Astrocyte of the cerebellum (primary cell): ENCODE measurements around the gene EFNB3.

ENCODE experiments used
- DNase-seq: peaks from one replicate; pipeline ENCODE4 v3.0.0-alpha.2; 2011; ENCODE audit warnings: low read depth
- H3K4me3 ChIP-seq: 2 replicates; pipeline ENCODE4 v1.5.1; 2011; ENCODE audit warnings: mild to moderate bottlenecking, low read depth, low read length, moderate library complexity
- CTCF ChIP-seq: IDR thresholded peaks from 2 replicates; pipeline ENCODE4 v1.5.1; 2012; ENCODE audit warnings: low read length, low read depth, moderate library complexity, mild to moderate bottlenecking; ENCODE audit errors: missing control alignments
- in situ Hi-C: cut with HindIII; loops from 2 replicates; pipeline ENCODE4 v1.10.0; 2017; ENCODE audit warnings: low sequenced_read_pairs

The EFNB3 gene

GRCh38 chr17:7704601-7705268 is at the start of gene EFNB3:
Gene EFNB3 (plus strand): TSS chr17:7705202. CDS start chr17:7705599, 397 bp downstream.
- peak within 1 kb of the TSS; percentile 56 for H3K4me3 ChIP-seq
- in situ Hi-C loops: no loop called here
- TF ChIP-seq CTCF: no peak
- no peak for DNase-seq

- no peak overlapping the region for H3K4me3 ChIP-seq
- no peak for TF ChIP-seq CTCF
- in situ Hi-C loops: no loop called here
- DNase-seq: no peak
These were observed 49.5 kb upstream of the EFNB3 start for GRCh38 chr17:7655541-7655840.

- no peak for TF ChIP-seq CTCF
- in situ Hi-C loops: no loop called here
- no peak overlapping the region for H3K4me3 ChIP-seq
- DNase-seq: no peak
These were observed 47.9 kb upstream of the EFNB3 start for GRCh38 chr17:7656958-7657609.

- in situ Hi-C loops: no loop called here
- no peak for DNase-seq
- H3K4me3 ChIP-seq: no peak overlapping the region
- no peak for TF ChIP-seq CTCF
These were observed 37.2 kb upstream of the EFNB3 start for GRCh38 chr17:7667656-7668406.

- in situ Hi-C loops: no loop called here
- DNase-seq: no peak
- no peak for TF ChIP-seq CTCF
- H3K4me3 ChIP-seq: no peak overlapping the region
These were observed 36.5 kb upstream of the EFNB3 start for GRCh38 chr17:7668482-7668881.

- peak; percentile 40 for TF ChIP-seq CTCF
- no peak overlapping the region for H3K4me3 ChIP-seq
- no peak for DNase-seq
- in situ Hi-C loops: no loop called here
These were observed 31.8 kb upstream of the EFNB3 start for GRCh38 chr17:7673239-7673638.
